ENCODE results near the gene COL2A1.

DNA sequence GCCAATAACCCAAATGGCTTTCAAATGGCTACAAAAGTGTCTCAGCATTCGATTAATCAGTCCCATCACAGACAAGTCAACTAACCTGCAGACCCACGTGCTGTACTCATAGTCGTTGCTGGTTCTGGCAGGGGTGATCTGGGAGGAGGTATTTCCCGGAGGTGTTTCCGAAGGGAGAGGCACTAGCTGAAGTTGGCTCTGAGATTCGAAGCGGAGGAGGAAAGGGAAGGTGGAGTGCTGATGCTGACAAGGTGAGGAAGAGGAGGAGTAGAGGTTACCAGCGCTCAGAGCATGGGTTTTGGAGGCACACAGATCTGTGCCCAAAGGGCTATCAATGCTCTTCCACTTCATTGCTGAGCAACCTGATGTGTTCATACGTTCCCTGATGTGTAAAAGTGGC is 20.5 kb upstream of the COL2A1 start:
- TF ChIP-seq STAG1 (CRISPR knock-in tag; IDR thresholded peaks at IDR 0.05; ENCODE audit: borderline replicate concordance) (no peak), HMGXB4 (CRISPR knock-in tag; IDR thresholded peaks at IDR 0.05) (no peak), SAFB (IDR thresholded peaks at IDR 0.05; ENCODE audit: borderline replicate concordance, low read depth, low read length) (no peak), POLR2A (conservative IDR thresholded peaks at IDR 0.05) (no peak), OTX1 (CRISPR knock-in tag; IDR thresholded peaks at IDR 0.05) (no peak), CTCF (IDR thresholded peaks at IDR 0.05 in 2 of 3, conservative IDR thresholded peaks at IDR 0.05 in 1 of 3; ENCODE audit: insufficient read depth in 2 of 3, low read depth in 1 of 3, low read length in 3 of 3) (no peak)
